HG03342 (cell line): Measurements from ENCODE around the gene NFATC2.

ENCODE experiments used
- ATAC-seq: cut with Tn5 transposase; IDR thresholded peaks from one replicate; pipeline ENCODE4 v1.9.1; 2021; ENCODE audit warnings: mild to moderate bottlenecking, moderate library complexity; ENCODE audit not compliant: unreplicated experiment

Gene NFATC2

DNA sequence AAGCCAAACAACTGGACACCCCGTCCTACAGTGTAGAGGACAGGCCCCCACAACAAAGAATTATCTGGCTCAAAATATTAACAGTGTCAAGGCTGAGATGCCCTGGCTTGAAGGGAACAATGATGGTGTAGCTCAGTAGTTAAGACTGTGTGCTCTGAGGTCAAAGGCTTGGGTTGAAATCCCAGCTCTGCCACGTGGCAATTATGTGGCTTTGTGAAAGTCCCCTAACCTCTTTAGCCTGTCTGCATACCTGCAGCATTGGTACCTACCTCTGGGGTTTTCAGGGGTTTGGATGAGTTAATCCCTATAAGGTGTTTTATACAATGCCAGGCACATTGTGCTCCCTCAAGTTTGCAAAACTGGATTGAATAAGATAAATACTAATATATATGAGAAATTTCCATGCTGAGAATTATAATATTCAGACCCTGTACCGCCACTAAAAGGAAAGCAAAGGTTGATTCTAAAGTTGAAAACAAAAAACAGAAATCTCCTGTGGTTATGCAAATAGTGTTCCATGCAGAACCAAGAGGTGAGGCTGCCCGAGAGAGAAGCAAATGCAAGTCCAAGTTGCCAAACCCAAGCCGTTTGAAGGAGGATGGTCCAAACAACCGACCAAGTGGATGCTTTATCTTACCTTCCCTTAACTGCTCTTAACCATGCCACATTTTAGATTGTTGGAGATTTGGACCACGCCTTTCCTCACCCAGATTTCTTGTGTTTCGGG lies 199.8 kb downstream of the NFATC2 start:
- ATAC-seq: no peak

DNA sequence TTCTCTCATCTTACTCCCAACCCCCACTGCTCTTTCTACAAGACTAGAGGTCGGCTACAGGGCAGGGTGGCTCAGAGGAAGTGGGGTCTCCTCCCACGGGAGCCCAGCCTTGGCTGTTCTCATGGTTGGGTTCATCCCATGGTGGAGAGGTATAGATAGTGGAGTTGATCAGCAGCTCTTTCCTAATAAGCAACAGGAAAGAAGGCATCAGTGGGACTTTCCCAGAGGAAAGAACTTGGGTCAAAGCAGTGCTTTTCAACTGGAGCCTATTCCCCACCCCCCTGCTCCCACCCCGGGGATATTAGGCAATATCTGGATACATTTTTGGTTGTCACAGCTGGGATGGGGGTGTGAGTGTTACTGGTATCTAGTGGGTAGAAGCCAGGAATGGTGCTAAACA lies 200.9 kb downstream of the NFATC2 start:
- no peak for ATAC-seq

DNA sequence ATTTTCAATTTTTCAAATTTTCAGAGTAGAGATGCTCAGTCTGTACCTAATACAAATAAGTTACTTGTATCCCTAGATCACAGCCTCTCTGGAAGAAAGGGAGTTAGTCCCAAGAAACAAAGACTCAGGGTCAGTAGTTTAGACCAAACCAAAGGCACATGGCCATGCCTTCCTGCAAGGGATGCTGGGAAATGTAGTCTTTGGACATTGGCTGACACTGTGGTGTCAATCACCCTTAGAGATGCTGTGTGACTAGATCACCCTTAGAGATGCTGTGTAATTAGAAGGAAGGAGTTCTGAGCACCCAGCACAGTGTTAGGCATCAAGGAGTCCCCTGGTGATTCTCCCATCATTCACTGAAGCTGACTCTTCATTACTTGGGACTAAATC lies 202.1 kb downstream of the NFATC2 start:
- no peak for ATAC-seq

DNA sequence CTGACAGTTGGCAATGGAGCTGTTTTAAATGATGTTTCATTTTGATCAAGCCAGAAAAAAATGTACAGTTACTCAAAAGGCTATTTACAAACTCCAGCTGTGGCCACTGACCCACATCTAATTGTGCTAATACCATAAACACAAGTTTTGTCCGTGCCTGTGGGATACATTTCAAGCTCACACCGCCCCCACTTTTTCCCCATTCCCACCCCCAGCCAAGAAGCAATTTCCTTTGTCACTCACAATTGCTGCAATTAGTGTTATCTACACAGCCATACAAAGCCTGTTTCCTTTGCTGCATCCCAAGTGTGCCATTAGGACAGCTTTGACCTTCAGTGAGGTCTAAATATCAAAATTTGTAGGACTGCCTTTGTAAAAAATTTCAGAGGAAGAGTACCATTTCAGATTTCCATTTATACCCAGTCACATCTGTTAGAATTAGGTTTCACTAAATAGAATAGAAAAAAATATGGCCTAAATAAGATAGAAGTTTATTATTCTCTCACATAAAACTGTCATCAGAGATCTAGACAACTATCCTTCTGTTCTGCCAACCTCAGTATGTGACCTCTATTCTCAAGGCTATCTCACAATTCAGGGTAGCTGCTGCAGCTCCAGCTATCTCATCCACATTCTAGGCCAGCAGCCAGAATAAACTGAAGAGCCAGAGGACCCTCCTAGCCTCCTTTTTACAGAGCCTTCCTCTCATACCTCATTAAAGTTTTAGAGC lies 202.6 kb downstream of the NFATC2 start:
- ATAC-seq: no peak

DNA sequence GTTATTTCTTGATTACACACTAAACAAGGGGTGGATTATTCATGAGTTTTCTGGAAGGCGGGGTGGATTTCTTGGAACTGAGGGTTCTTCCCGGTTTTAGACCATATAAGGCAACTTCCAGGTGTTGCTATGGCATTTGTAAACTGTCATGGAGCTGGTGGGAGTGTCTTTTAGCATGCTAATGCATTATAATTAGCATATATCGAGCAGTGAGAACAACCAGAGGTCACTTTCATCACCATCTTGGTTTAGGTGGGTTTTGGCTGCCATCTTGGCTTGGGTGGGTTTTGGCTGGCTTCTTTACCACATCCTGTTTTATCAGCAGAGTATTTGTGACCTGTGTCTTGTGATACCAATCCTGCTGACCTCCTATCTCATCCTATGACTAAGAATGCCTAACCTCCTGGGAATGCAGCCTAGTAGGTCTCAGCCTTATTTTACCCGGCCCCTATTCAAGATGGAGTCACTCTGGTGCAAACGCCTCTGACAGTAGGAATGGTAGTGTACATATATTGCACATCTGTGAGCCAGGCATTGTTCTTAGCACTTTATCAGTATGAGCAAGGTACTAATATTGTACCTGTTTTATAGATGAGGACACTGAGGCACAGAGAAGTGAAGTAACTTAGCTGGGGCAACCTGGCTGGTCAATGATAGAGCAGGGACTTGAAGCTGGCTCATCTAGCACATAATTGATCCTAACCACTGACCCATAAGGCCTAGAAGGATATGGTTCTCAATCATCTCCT lies 203.7 kb downstream of the NFATC2 start:
- no peak for ATAC-seq

DNA sequence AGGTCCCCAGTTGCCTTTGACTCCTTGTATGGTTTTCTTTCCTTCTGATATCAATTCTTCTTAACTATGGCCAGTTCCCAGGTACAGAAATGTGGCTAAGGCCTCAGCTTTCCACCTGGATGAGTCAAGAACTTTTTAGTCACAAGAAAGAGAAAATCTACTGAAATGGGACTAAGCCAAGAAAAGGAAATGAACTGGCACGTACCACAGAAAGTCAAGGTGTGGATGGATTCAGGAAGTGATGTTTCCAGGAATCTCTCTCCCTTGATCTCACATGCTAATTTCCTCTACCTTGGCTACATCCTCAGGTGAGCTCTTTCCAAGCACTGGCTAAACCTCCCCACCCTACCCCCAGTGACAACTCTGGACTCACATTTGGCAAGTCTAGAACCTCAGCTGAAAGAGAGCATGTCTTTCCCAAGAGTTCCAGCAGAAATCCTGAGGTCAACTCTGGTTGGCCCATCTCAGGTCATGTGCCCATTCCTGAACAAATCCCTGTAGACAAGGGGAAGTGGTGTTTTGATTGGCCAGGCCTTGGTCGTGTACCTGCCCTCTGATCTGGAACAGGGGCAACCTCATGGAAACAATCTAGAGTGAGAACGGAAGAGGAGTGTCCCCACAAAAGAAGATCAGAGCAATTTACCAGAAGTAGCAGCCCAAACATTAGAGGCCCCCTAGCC lies 205.3 kb downstream of the NFATC2 start:
- no peak for ATAC-seq
